ENCODE measurements around the gene PARD3.

- TF ChIP-seq CTCF (conservative IDR thresholded peaks at IDR 0.05; ENCODE audit: low read depth, low read length) (no peak), EZH2 (IDR thresholded peaks at IDR 0.05; ENCODE audit: low read length, unreplicated experiment) (no peak), EZH2phosphoT487 (IDR thresholded peaks at IDR 0.05; ENCODE audit: borderline replicate concordance, low read length) (no peak)
Observed at GRCh38 chr10:34076443-34076842, 738.7 kb downstream of the PARD3 start.
